CD4-positive, alpha-beta T cell treated with Interleukin-12 subunit alpha and Interleukin-12 subunit beta, for 1 hour (primary cell): ENCODE data around the gene NUDCD2.

Experiments
- DNase-seq: peaks from one replicate; pipeline ENCODE4 v3.0.0-alpha.2; 2020

NUDCD2 gene, protein sequence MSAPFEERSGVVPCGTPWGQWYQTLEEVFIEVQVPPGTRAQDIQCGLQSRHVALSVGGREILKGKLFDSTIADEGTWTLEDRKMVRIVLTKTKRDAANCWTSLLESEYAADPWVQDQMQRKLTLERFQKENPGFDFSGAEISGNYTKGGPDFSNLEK

DNA sequence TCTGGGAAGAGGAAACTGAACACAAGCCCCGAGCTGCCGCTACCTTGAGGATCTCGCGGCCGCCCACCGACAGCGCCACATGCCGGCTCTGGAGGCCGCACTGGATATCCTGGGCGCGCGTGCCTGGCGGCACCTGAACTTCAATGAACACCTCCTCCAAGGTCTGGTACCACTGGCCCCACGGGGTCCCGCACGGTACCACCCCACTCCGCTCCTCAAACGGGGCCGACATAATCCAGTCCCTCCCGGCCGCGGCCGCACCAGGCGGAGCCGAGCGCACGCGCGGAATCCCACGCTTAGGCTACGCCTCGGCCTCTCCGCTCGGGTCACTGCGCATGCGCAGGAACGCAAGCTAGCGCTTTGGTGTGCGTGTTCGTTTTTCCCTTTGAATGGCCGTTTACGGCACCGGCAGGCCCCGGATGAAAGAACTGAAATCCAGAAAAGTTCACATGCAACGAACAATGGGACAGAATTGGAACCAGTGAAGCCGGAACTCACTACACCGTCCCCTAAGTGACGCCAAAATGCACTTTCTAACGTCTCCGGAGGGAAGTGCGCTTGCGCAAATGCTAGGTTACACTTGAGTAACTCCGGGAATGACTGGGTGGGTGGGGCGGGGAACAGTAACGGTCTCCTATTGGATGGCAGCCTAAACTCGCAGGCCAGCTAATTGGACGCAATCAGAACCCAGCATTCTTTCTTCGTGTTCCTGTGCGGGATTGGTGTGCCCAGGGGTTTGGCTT lies at the start of gene NUDCD2:
NUDCD2 (minus strand) TSS at position 284 of the 743 bp plus-strand sequence; CDS start at position 232, 52 bp downstream.
- peak; percentile 96 for DNase-seq

DNA sequence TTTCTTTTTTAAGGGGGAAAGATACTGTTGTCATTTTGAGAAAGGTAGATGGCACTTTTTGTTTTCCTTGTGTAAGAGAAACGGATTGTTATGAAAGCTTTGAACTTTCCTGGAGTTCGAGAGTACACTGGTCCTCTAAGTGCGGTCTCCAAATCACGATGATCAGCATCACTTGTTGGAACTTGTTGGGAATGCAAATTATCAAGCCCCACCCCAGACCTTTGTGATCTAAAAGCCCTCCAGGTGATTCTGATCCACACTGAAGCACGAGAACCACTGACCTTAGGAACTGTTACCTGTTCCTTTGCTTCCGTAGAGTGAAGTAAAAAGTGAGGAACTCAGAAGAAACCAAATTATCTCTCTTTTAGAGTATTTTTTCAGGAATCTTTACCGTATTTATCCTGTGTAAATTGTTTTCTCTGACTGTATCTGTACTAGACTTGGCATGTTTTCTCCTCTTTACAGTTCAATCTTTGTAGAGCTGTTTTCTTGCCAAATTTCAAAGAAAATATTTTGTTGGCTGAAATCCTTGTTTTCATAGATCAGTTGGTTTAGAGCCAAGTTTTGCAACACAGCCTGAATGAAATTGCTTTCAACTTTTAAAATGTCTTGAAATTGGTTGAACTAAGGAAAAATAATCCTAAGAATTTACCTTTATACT lies 49.5 kb upstream of the NUDCD2 start:
- no peak for DNase-seq

DNA sequence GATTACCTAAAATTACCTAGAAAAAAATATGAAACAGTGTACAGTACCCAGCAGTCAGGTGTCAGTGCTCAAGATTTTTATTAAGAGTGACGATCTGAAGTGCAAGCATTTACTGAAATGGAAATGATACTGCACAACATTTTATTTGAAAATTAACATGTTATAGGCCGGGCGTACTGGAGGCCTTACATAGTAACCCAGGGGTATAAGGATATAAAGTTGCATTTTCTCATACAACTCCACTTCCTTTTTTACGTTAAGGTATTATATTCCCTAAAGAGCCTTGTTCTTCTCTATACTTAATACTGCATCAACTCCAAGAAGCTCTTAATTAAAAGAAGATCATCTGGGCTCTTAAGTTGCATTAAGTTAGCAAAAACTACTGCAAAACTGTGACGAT lies 48.9 kb upstream of the NUDCD2 start:
- DNase-seq: no peak

DNA sequence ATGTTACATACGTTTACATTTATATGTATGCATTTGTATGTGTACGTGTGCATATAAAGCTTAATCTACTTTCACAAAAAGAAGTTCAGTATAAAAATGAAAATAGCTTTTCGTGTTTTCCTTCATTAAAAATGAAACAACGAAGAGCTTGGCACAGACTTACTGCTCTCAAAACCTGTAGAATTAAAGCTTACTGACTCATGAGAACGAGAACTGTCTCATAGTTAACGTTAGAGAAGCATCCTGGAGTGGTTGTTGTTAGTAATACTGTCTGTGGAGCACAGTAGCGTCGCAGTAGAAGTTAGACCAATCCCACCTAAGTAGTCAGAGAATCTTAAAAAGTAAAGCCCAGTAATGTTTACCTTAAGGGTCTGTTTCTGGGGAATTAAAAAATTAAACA lies 46.8 kb upstream of the NUDCD2 start:
- peak; percentile 39 for DNase-seq

DNA sequence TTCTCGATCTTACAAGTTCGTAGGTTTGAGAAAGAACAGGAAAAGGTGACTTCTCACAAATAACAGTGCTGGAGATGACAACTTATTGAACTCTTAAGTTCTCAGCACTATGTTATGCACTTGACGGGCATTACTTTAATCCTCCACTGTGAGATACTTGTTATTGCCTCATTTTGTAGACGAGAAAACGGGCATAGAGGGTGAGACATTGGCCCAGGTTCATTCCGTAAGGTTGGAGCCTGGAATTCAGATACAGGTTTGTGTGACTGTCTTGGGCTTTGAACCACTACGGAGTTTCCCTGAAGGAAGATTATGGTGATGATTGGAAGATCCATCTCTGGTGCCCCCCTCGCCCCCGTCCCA lies 46.2 kb upstream of the NUDCD2 start:
- DNase-seq: no peak

DNA sequence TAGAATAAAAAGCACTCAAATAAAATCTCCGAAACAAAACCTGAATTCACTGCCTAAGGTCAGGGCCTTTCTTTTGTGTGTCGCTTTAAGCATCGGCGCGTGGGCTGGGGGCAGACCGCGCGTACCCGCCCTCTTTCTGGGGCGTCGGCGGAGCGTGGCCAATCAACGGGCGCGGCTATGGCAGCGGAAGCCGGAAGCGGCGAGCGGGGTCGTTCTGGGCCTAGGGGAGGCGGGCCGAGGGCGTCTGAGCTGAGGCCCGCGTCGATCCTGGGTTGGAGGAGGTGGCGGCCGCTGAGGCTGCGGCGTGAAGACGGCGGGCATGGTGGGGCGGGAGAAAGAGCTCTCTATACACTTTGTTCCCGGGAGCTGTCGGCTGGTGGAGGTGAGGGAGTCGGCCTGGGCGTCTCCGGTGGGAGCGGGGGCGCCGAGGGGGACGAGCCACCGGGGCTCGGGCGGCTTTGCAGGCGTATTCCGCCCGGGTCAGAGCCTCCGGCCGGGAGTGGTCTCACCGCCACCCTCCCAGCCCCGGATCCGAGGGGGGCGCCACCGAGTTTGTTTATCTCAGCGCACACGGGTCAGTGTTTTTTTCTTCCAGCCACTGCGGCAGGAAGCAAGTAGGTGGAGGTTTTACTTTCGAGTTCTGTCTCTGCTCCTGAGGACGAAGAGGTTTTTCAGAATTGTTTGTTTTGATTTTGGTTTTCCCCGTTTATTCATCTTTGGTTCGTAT lies 45.6 kb upstream of the NUDCD2 start, which contains the start of gene MAT2B:
MAT2B (plus strand) TSS at position 252 of the 727 bp plus-strand sequence; CDS start at position 320, 68 bp downstream.
- peak; percentile 96 for DNase-seq

DNA sequence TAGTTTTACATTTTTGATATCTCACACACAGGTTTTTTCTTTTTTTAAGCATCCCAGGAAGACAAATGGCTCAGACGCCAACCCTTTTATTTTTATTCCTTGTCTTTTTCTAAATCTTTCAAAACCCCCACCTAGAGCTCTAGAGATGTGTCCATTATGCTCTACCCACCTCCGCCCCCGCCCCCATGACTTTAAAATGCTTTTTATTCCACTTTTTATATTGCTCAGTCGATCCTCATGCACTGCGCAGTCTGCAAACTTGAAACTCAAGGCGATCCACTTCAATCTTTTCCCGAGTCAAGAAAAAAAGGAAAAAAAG lies 45.1 kb upstream of the NUDCD2 start:
- DNase-seq: no peak

DNA sequence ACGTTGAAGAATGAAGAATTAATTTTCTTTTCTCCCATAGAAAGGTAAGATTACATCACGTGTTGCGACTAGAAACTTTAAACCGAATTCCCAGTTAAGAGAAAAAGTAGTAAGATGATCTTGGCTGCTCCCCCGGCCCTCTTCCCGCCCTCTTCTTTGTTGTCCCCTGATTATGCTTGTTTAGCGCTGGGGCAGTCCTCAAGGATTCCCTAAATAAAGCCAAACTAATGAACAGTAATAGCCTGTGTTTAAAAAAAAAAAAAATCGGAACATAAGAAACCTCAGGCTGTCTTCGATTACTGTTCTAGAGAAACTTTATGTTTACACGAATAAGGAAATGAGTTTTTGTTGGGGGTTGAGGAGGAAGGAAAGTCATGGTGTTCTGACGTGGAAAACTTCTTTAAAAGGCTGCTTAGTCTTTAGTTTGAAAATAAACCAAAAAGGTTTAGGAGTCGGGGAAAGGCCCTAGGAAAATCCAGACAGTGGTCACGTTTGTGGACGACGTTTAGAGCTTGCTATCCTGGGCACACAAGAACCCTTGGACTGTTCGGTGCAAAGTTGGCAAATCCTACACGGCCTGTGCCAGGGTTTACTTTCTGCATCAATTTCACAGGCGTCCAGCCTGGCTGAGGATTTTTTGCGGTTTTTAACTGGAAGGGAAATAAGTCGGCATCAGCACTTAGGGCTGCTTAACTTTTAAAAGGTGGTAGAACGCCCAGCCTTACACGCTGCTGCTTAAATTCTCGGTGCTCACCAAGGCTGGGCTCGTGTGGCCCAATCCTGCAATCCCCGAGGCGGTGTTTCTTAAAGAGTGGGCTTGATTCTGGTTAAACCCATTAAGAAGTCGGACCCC lies 44.4 kb upstream of the NUDCD2 start:
- peak; percentile 48 for DNase-seq

DNA sequence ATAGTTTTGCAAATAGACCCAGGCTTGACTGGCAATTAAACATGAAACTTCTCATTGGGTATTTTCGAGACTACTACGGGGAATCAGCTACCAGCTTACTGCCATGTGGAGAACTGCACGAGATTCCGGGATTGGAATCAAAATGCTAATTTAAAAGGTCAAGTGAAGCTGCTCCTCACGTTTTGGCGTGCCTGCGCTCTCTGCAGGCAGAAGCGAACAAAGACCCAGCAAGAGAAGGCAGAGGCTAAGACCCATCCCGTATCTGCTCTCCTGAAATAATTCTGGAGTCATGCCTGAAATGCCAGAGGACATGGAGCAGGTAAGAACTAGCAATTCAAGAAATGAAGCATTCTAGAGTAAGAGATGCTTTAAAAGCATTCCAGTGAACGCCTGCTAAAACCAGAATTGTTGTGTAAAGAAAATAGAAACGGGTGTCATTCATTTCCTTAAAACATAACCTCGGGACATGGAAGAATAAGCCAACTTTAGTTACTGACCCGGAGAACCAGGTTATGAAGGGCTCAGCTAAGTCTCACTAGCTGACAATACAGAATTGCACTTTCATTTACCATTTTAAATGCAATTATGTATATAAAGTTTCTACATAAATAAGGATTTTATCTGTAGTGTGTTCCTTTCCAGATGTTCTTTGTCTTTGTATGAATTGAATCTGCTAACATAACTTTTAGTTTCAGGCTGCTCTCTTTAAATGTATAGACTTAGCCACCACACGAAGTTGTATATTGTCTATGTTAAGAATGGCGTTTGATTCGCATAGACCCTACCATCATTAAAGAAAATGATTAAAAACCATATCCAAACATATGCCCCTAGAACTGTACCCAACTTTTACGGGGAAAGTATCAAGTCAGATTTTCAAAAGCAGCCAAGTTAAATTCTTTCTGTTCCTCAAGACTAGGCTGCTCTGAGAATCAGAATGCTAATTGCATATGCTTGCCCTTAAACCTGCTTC lies 43.5 kb upstream of the NUDCD2 start:
- peak; percentile 47 for DNase-seq

DNA sequence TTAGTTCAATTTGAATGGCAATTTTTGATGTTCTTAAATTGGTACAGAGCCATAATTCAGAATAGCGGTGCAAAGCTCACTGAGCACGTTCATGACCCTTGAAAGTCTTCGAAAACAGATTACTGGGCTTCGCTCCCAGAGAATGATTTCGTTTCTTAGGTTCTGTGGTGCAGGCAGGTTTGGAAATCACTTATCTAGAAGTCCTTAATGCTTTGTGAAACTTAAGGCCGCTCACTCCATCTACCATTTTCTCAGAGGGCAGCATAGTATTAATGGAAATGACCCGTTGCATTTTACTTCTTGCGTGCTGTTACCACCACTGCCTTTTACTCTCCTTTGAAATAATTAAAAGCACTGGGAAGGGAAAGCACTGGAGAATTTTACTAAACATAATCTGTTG lies 42.6 kb upstream of the NUDCD2 start:
- no peak for DNase-seq

DNA sequence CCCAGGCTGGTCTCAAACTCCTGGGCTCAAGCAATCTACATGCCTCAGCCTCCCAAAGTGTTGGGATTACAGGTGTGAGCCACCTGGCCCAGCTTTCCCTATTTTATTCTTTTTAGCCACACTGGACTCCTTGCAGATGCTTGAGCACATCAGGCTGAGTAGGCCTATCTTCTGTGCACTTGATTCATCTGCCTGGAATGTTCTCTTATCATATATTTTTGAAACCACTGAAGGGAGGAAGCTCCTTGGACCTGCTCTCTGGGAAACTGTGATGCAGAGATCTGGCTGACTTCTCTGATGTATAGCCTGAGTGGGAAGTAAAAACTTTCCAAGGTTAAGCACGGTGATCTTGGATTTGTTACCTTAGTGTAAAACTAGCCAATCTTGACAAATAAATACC lies 39.0 kb upstream of the NUDCD2 start:
- DNase-seq: no peak

DNA sequence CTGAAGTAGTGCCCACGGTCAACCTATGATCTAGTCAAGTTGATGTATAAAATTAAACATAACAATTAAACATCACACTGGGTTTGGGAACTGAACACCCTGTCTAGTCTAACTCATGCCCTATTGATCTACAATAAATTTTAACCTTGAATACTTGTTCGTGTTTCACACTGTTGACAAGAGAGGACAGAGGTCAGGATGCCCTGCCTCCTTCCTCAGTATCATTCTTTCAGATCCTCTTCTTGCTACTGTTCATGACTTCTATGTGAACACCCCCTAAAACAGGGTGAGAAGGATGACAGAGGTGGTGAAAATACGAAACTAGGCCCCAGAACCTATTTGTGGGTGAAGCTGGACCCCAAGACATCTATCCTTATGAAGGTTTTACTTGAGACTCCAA lies 37.4 kb upstream of the NUDCD2 start:
- DNase-seq: no peak

DNA sequence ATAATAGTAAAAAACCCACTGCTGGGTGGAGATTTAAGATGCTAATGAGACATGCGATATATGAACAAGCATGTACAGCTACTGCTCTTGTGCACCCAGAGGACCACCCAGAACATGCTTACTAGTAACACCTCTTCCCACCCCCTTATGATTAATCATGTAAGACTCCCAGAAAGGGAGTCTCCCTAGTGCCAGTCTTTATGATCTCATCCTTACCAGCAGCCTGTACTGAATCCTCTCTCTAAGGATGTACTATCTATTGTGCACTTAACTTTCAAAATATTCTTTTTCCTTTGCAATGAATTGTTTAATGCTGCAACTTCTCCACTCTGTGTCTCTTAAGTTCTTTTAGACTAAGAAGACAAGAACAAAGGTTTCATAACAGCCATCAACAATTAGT lies 36.4 kb upstream of the NUDCD2 start:
- DNase-seq: no peak

DNA sequence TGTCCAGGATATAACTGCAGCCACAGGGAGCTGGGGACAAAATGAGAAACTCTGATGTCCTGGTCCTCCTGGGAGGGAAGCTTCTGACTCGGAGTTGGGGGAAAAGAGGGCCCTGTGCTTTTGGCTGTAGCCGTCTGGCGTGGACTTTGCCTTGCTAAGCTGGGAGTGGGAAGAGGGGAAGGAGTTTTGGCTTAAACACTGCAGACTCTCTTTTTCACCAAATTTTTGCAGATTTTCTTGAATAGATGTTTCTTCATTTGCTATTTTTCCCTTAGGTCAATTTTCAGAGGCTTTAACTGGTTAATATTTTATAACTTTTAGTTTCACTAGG lies 29.8 kb upstream of the NUDCD2 start:
- no peak for DNase-seq

DNA sequence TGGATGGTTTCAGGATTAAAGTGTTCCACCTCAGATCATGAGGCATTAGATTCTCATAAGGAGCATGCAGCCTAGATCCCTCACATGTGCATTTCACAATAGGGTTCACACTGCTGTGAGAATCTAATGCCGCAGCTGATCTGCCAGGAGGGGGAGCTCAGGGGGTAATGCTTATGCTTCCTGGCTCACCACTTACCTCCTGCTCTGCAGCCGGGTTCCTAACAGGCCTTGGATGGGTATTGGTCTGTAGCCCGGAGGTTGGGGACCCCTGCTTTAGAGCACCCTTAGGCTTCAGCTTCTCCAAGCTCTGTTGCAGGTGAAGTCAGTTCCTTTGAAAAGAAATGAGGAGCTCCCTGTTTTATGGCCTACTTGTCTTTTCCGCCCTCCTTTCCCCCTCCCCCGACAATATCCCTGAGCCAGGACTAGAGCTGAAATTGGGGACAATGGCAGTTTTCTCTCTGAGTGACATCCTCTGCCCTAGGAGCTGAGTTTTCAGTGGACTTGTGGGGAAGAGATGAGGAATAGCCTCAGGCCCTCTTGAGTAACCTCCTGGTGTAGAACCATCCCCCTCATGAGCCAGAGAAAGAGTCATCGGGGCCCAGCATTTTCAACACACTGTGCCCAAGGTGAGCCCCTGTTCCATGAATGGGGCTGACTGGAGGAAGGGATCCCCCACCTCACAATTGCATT lies 29.3 kb upstream of the NUDCD2 start:
- DNase-seq: peak; percentile 32

DNA sequence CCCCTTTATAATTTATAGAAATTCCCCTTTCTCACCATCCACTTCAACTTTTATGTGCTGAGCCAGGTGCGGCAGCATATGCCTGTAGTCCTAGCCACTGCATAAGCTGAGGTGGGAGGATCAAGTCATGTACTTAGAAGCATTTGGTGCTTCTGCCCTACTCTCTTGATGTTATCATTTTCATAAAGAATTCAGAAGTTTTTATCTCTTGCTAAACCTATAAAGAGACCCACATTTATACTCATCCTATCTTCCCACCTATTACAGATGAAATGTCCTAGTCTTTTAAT lies 19.0 kb upstream of the NUDCD2 start:
- no peak for DNase-seq

DNA sequence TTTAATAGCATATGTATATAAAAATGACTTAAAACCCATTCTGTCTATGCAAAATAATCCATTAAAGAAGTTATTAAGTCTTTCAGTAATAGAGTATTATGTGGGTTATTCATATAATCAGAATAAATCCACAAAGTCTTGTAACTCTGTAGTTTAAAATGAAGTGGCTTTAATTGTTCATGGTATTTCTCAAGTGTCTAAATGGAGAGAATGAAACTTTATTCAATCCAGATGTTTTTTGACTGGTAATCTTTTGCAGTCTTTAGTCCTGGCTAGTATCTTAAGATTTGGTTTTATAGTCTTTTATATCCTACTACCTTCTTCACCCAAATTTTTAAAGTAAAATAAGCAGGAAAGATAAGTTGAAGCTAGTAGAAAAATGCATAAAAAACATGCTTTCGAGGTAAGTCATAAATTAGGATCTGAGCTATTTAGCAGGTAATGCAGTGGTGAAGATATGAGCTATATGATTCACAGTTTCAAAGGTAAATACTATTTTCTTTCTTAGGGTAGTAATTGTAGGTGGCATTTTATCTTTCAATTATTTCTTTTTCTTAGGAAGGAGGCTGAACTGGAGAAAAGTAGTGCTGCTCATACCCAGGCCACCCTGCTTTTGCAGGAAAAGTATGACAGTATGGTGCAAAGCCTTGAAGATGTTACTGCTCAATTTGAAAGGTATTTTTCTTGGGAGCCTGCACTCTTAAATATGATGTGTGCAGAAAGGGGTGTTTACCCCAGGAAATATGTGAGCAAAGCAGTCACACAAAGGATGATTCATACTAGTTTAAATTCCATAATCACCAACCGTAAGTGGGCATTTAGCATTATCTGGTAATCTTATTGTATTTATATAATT lies 18.5 kb upstream of the NUDCD2 start:
- DNase-seq: no peak

DNA sequence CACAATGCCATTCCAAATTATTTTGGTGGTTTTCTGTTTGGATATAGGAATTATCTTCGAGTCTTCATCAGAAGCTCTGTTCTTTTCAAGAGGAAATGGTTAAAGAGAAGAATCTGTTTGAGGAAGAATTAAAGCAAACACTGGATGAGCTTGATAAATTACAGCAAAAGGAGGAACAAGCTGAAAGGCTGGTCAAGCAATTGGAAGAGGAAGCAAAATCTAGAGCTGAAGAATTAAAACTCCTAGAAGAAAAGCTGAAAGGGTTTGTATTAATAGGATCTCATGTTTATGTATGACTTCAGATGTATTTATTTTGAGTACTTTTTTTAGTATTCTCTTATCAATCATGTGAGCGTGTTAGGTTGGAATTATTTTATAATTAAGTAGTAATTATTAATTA lies 15.5 kb upstream of the NUDCD2 start:
- DNase-seq: no peak

DNA sequence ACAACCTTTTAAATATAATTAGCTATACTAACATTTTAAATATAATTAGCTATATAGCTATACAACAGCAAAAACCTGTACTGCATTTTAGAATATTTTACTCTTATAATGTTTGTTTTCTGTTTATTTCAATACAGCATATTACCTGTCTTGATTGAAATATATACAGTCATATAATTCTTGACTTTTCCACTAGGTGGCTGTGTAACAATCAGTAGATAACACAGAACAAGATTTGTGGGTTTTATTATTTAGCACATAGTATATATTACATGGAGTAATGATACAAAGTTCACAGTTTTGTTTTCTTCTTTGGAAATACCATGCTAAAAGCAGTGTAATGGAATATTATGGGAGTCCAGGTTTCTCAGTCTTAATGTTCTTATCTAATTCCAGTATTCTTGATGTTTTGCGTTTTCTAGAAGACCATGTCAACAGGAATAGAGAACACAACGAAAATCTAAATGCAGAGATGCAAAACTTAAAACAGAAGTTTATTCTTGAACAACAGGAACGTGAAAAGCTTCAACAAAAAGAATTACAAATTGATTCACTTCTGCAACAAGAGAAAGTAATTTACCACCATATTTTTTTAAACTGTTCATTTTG lies 13.8 kb upstream of the NUDCD2 start:
- peak; percentile 31 for DNase-seq

DNA sequence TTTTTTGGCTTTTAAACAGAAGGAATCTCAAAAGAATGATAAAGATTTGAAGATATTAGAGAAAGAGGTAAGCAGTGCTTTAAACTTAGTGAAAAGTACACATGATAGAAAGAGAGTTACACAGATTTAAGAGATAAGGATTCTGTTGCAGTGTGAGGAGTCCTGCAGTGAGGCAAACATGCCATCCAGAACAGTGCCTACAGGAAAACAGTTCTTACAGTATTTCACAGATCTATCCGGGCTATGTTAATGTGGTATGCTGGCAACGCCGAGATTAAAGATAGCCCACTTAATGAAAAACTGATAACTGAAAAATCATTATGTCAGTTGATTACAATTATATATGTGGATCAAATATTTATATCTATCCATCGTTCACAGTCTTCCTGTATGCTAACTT lies 7.8 kb upstream of the NUDCD2 start:
- no peak for DNase-seq
